ENCODE data around the gene NUP153.

DNA sequence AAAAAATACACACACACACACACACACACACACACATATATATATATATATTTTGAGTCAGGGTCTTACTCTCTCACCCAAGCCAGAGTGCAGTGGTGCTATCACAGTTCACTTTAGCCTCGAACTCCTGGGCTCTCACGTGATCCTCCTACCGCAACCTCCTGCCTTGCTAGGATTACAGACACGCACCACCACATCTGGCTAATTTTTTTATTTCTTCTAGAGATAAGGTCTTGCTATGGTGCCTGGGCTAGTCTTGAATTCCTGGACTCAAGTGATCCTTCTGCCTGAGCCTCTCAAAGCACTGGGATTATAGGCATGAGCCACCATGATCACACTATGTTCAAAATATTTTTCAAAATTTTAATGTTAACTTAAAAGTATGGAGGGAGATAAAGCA, 43.5 kb downstream of the NUP153 start:
- TF ChIP-seq, protein P1, sequence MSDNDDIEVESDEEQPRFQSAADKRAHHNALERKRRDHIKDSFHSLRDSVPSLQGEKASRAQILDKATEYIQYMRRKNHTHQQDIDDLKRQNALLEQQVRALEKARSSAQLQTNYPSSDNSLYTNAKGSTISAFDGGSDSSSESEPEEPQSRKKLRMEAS (IDR thresholded peaks at IDR 0.05; ENCODE audit: low read depth, low read length), result no peak
- TF ChIP-seq POLR2A (IDR thresholded peaks at IDR 0.05; ENCODE audit: extremely low read depth, insufficient read length), result no peak
- TF ChIP-seq, protein P2, sequence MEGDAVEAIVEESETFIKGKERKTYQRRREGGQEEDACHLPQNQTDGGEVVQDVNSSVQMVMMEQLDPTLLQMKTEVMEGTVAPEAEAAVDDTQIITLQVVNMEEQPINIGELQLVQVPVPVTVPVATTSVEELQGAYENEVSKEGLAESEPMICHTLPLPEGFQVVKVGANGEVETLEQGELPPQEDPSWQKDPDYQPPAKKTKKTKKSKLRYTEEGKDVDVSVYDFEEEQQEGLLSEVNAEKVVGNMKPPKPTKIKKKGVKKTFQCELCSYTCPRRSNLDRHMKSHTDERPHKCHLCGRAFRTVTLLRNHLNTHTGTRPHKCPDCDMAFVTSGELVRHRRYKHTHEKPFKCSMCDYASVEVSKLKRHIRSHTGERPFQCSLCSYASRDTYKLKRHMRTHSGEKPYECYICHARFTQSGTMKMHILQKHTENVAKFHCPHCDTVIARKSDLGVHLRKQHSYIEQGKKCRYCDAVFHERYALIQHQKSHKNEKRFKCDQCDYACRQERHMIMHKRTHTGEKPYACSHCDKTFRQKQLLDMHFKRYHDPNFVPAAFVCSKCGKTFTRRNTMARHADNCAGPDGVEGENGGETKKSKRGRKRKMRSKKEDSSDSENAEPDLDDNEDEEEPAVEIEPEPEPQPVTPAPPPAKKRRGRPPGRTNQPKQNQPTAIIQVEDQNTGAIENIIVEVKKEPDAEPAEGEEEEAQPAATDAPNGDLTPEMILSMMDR (IDR thresholded peaks at IDR 0.05; ENCODE audit: low read depth, low read length), result no peak

Data from NB4 (cell line).